ENCODE data around the gene SLC1A6. TPM values are rescaled to one million over a fixed set of nuclear protein-coding genes. Genes with fewer than 3 reads are reported as not detected.
"Not testable (repeated sequence)": the region's sequence is repeated elsewhere in the genome, so short reads cannot be mapped to it uniquely, and the experiment has no call there.

Gene SLC1A6
- polyA plus RNA-seq (2013): 6.8 TPM

DNA sequence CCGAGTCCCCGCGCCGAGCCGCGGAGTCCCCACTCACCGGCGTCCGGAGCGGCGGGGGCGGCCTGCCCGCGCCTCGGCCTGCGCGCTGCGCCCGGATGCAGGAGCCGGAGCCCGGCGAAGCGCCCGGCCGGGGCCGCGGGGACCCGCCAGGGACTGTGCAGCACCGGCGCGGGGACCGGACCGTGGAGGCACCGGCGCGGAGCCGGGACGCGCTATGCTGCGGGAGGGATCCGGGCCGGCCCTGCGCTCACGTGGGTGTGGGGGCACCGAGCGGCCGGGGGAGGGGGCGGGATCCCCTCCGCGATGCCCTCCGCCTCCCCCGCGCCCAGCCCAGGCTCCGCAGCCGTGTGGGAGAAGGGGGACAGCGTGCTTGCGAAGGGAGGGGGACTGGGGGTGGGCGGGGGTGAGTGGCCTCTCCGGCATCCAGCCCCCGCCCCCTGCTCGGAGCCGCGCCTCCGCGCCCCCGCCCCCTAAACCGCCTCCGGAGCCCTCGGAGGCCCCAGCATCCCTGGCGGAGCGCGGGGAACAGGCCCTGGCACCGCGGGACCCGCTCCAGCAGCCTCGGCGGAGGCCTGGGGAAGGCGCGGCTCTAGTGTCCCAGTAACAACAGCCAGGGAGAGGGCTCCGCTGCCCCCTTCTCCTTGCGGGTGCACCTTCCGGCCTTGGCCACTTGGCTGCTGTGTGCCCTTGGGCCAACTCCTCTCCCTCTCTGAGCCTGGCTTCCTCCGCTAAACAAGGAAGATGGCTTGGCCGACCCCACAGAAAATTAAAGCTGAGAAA, at the start of gene SLC1A6:
TSS of gene SLC1A6 (minus strand) at position 389 of the 780 bp plus-strand sequence. CDS start 6,954 bp downstream, outside the sequence.
- peak within 1 kb of the TSS in 6 of 7 experiments; percentile 47 to 69 (median 63) for H3K4me3 ChIP-seq (ENCODE audit: control insufficient read depth in 1 of 7, extremely low read depth in 1 of 7, insufficient read depth in 4 of 7, low read depth in 2 of 7, low read length in 6 of 7)
- no peaks in the 10 kb centered on the region for H3K9me3 ChIP-seq (ENCODE audit: control extremely low read depth in 1 of 5, control insufficient read depth in 4 of 5, insufficient read depth in 2 of 5, low read depth in 1 of 5, low read length in 4 of 5)
- H3K4me1 ChIP-seq (ENCODE audit: control extremely low read depth in 1 of 4, control insufficient read depth in 4 of 4, insufficient read depth in 4 of 4, low read length in 3 of 4): peaks cover 0 to 14% (median 3%) of the 10 kb centered on the region in 4 experiments
- H3K27me3 ChIP-seq (replicated peaks in 2 of 5; ENCODE audit: control insufficient read depth in 4 of 5, insufficient read depth in 5 of 5, low read length in 4 of 5): peaks cover 0 to 24% (median 10%) of the 10 kb centered on the region in 5 experiments
- 0% methylated on average over 76 of the region's 84 CpGs for WGBS (ENCODE audit: insufficient coverage)
- no peaks in the 10 kb centered on the region for H3K36me3 ChIP-seq (ENCODE audit: control insufficient read depth in 4 of 4, insufficient read depth in 4 of 4, low read length in 3 of 4)
- peak; percentile 25 to 68 (median 57) for DNase-seq
- ChIA-PET POLR2A (interaction anchor here (0.7 kb wide), 1 partner anchor 21 kb away, joined by 3 read pairs; no protein-coding TSS in a partner anchor), CTCF (no interaction called here)
- H3K27ac ChIP-seq (ENCODE audit: insufficient read depth in 1 of 2, low read depth in 1 of 2, low read length in 2 of 2, poor library complexity in 1 of 2, severe bottlenecking in 2 of 2): no peak within 1 kb of the TSS

DNA sequence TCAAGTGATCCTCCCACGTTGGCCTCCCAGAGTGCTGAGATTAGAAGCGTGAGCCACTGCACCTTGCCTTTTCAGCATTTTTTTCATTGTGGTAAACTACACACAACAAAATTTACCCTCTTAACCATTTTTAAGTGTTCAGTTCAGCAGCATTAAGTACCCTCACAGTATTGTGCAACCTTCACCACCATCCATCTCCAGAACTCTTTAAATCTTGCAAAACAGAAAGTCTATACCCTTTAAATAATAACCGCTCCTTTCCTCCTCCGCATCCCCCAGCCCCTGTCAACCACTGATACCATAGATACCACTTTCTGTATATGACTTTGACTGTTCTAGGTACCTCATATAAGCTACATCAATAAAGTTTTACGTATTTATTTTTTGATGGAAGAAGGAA, 48.8 kb upstream of the SLC1A6 start:
- H3K27ac ChIP-seq (ENCODE audit: insufficient read depth in 1 of 2, low read depth in 1 of 2, low read length in 2 of 2, poor library complexity in 1 of 2, severe bottlenecking in 2 of 2): no peak overlapping the region
- no peaks in the 10 kb centered on the region for H3K27me3 ChIP-seq (replicated peaks in 2 of 5; ENCODE audit: control insufficient read depth in 4 of 5, insufficient read depth in 5 of 5, low read length in 4 of 5)
- H3K36me3 ChIP-seq (ENCODE audit: control insufficient read depth in 4 of 4, insufficient read depth in 4 of 4, low read length in 3 of 4): no peaks in the 10 kb centered on the region
- H3K4me3 ChIP-seq (ENCODE audit: control insufficient read depth in 1 of 7, extremely low read depth in 1 of 7, insufficient read depth in 4 of 7, low read depth in 2 of 7, low read length in 6 of 7): no peak overlapping the region
- H3K9me3 ChIP-seq (ENCODE audit: control extremely low read depth in 1 of 5, control insufficient read depth in 4 of 5, insufficient read depth in 2 of 5, low read depth in 1 of 5, low read length in 4 of 5): no peaks in the 10 kb centered on the region
- POLR2A ChIA-PET: no interaction called here
- DNase-seq: no peak
- H3K4me1 ChIP-seq (ENCODE audit: control extremely low read depth in 1 of 4, control insufficient read depth in 4 of 4, insufficient read depth in 4 of 4, low read length in 3 of 4): no peaks in the 10 kb centered on the region
- CTCF ChIA-PET: no interaction called here
- 90% methylated on average over 2 of the region's 5 CpGs for WGBS (ENCODE audit: insufficient coverage)

- POLR2A ChIA-PET: interaction anchor here (0.6 kb wide), 1 partner anchor 207 kb away, joined by 3 read pairs; the partner anchor contains the start of gene EPHX3
- no peaks in the 10 kb centered on the region for H3K9me3 ChIP-seq (ENCODE audit: control extremely low read depth in 1 of 5, control insufficient read depth in 4 of 5, insufficient read depth in 2 of 5, low read depth in 1 of 5, low read length in 4 of 5)
- peak; percentile 56 to 77 (median 77) for DNase-seq
- 6% methylated on average over 2 of the region's 2 CpGs for WGBS (ENCODE audit: insufficient coverage)
- H3K27ac ChIP-seq (ENCODE audit: insufficient read depth in 1 of 2, low read depth in 1 of 2, low read length in 2 of 2, poor library complexity in 1 of 2, severe bottlenecking in 2 of 2): no peak overlapping the region
- H3K4me1 ChIP-seq (ENCODE audit: control extremely low read depth in 1 of 4, control insufficient read depth in 4 of 4, insufficient read depth in 4 of 4, low read length in 3 of 4): no peaks in the 10 kb centered on the region
- CTCF ChIA-PET: interaction anchor here (0.6 to 2.0 kb wide), 4 partner anchors 31 to 239 kb away, joined by 3 to 7 read pairs (median 5); no protein-coding TSS in a partner anchor
- no peaks in the 10 kb centered on the region for H3K36me3 ChIP-seq (ENCODE audit: control insufficient read depth in 4 of 4, insufficient read depth in 4 of 4, low read length in 3 of 4)
- peaks cover 0 to 14% (median 2%) of the 10 kb centered on the region in 5 experiments for H3K27me3 ChIP-seq (replicated peaks in 2 of 5; ENCODE audit: control insufficient read depth in 4 of 5, insufficient read depth in 5 of 5, low read length in 4 of 5)
- H3K4me3 ChIP-seq (ENCODE audit: control insufficient read depth in 1 of 7, extremely low read depth in 1 of 7, insufficient read depth in 4 of 7, low read depth in 2 of 7, low read length in 6 of 7): no peak overlapping the region
Observed at GRCh38 chr19:15025217-15025616, 45.6 kb upstream of the SLC1A6 start.

DNA sequence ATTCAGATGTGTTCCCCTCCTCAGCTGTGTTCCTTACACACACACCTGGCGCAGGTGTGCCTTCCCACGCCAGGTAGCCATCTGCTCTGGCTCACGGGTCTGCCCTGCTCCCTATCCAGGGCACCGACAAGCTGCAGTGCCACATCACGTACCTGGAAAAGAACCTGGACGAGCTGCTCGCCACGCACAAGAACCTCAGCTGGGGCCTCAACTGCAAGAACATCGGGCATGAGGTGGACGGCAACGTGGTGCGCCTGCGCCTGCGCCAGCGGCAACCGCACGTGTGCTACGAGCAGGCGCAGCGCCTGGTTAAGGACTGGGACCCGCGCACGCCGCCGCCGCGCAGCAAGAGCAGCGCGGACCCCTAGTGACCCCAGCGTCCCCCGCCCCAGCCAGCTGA, 43.1 kb upstream of the SLC1A6 start:
- H3K4me1 ChIP-seq (ENCODE audit: control extremely low read depth in 1 of 4, control insufficient read depth in 4 of 4, insufficient read depth in 4 of 4, low read length in 3 of 4): no peaks in the 10 kb centered on the region
- H3K27ac ChIP-seq (ENCODE audit: insufficient read depth in 1 of 2, low read depth in 1 of 2, low read length in 2 of 2, poor library complexity in 1 of 2, severe bottlenecking in 2 of 2): no peak overlapping the region
- ChIA-PET CTCF (no interaction called here), POLR2A (interaction anchor here (0.6 kb wide), 1 partner anchor 13 kb away, joined by 3 read pairs; no protein-coding TSS in a partner anchor)
- WGBS (ENCODE audit: insufficient coverage): 30% methylated on average over 28 of the region's 31 CpGs
- H3K4me3 ChIP-seq (ENCODE audit: control insufficient read depth in 1 of 7, extremely low read depth in 1 of 7, insufficient read depth in 4 of 7, low read depth in 2 of 7, low read length in 6 of 7): no peak overlapping the region
- H3K36me3 ChIP-seq (ENCODE audit: control insufficient read depth in 4 of 4, insufficient read depth in 4 of 4, low read length in 3 of 4): no peaks in the 10 kb centered on the region
- no peak for DNase-seq
- H3K9me3 ChIP-seq (ENCODE audit: control extremely low read depth in 1 of 5, control insufficient read depth in 4 of 5, insufficient read depth in 2 of 5, low read depth in 1 of 5, low read length in 4 of 5): no peaks in the 10 kb centered on the region
- peaks cover 0 to 14% (median 2%) of the 10 kb centered on the region in 5 experiments for H3K27me3 ChIP-seq (replicated peaks in 2 of 5; ENCODE audit: control insufficient read depth in 4 of 5, insufficient read depth in 5 of 5, low read length in 4 of 5)

GRCh38 chr19:15021286-15022007, 41.8 kb upstream of the SLC1A6 start:
- WGBS (ENCODE audit: insufficient coverage): 90% methylated on average over 44 of the region's 45 CpGs
- Histone ChIP-seq H3K36me3 (ENCODE audit: control insufficient read depth in 4 of 4, insufficient read depth in 4 of 4, low read length in 3 of 4) (no peaks in the 10 kb centered on the region), H3K4me1 (ENCODE audit: control extremely low read depth in 1 of 4, control insufficient read depth in 4 of 4, insufficient read depth in 4 of 4, low read length in 3 of 4) (no peaks in the 10 kb centered on the region), H3K4me3 (ENCODE audit: control insufficient read depth in 1 of 7, extremely low read depth in 1 of 7, insufficient read depth in 4 of 7, low read depth in 2 of 7, low read length in 6 of 7) (no peak overlapping the region), H3K27me3 (replicated peaks in 2 of 5; ENCODE audit: control insufficient read depth in 4 of 5, insufficient read depth in 5 of 5, low read length in 4 of 5) (peaks cover 0 to 14% (median 2%) of the 10 kb centered on the region in 5 experiments), H3K9me3 (ENCODE audit: control extremely low read depth in 1 of 5, control insufficient read depth in 4 of 5, insufficient read depth in 2 of 5, low read depth in 1 of 5, low read length in 4 of 5) (no peaks in the 10 kb centered on the region), H3K27ac (ENCODE audit: insufficient read depth in 1 of 2, low read depth in 1 of 2, low read length in 2 of 2, poor library complexity in 1 of 2, severe bottlenecking in 2 of 2) (no peak overlapping the region)
- POLR2A ChIA-PET: no interaction called here
- CTCF ChIA-PET: no interaction called here
- no peak for DNase-seq

GRCh38 chr19:15018836-15019235, 39.2 kb upstream of the SLC1A6 start:
- POLR2A ChIA-PET: not testable (repeated sequence)
- CTCF ChIA-PET: interaction anchor here (0.7 kb wide), 1 partner anchor 177 kb away, joined by 3 read pairs; no protein-coding TSS in a partner anchor

More at GRCh38 chr19:15018836-15019235, 39.2 kb upstream of the SLC1A6 start:
- not testable (repeated sequence) for H3K4me3 ChIP-seq (ENCODE audit: control insufficient read depth in 1 of 7, extremely low read depth in 1 of 7, insufficient read depth in 4 of 7, low read depth in 2 of 7, low read length in 6 of 7); H3K9me3 ChIP-seq (ENCODE audit: control extremely low read depth in 1 of 5, control insufficient read depth in 4 of 5, insufficient read depth in 2 of 5, low read depth in 1 of 5, low read length in 4 of 5); H3K27ac ChIP-seq (ENCODE audit: insufficient read depth in 1 of 2, low read depth in 1 of 2, low read length in 2 of 2, poor library complexity in 1 of 2, severe bottlenecking in 2 of 2); H3K4me1 ChIP-seq (ENCODE audit: control extremely low read depth in 1 of 4, control insufficient read depth in 4 of 4, insufficient read depth in 4 of 4, low read length in 3 of 4); DNase-seq; H3K36me3 ChIP-seq (ENCODE audit: control insufficient read depth in 4 of 4, insufficient read depth in 4 of 4, low read length in 3 of 4)
- WGBS (ENCODE audit: insufficient coverage): 83% methylated on average over 2 of the region's 3 CpGs
- H3K27me3 ChIP-seq (replicated peaks in 2 of 5; ENCODE audit: control insufficient read depth in 4 of 5, insufficient read depth in 5 of 5, low read length in 4 of 5): peaks cover 2 to 33% (median 4%) of the 10 kb centered on the region in 5 experiments

All from common myeloid progenitor, CD34-positive (primary cell).